IPS DF 6.9 (cell line): ENCODE results near the gene ASB16.
"Not testable (repeated sequence)": the region's sequence is repeated elsewhere in the genome, so short reads cannot be mapped to it uniquely, and the experiment has no call there.

Experiments used
- DNase-seq: peaks from one replicate; pipeline ENCODE4 v3.0.0-alpha.2; 2013; ENCODE audit warnings: low read depth, low spot score
- H3K27ac ChIP-seq: one replicate; pipeline ENCODE4 v1.5.1; 2013; ENCODE audit warnings: low read length, control low read depth
- H3K27me3 ChIP-seq: 2 replicates; pipeline ENCODE4 v1.6.1; 2013; ENCODE audit warnings: mild to moderate bottlenecking, low read length; ENCODE audit not compliant: control insufficient read depth, insufficient read depth
- H3K36me3 ChIP-seq: 2 replicates; pipeline ENCODE4 v1.6.1; 2013; ENCODE audit warnings: low read length; ENCODE audit not compliant: control insufficient read depth, insufficient read depth
- H3K4me1 ChIP-seq: 2 replicates; pipeline ENCODE4 v1.6.1; 2013; ENCODE audit warnings: low read length; ENCODE audit not compliant: control insufficient read depth, insufficient read depth
- H3K4me3 ChIP-seq: 2 replicates; pipeline ENCODE4 v1.5.1; 2013; ENCODE audit warnings: mild to moderate bottlenecking, low read length
- H3K9me3 ChIP-seq: 2 replicates; pipeline ENCODE4 v1.6.1; 2013; ENCODE audit warnings: low read length, inconsistent platforms; ENCODE audit not compliant: control insufficient read depth, insufficient read depth
- WGBS: extraction: QIAGEN DNeasy Blood & Tissue Kit; methylation state at CpG from one replicate; pipeline ENCODE4 v1.1.7; 2013; ENCODE audit warnings: mixed read lengths, missing lambda C conversion rate; ENCODE audit not compliant: insufficient read length, insufficient coverage; 5-methylcytosine and 5-hydroxymethylcytosine counted together

Gene ASB16, protein sequence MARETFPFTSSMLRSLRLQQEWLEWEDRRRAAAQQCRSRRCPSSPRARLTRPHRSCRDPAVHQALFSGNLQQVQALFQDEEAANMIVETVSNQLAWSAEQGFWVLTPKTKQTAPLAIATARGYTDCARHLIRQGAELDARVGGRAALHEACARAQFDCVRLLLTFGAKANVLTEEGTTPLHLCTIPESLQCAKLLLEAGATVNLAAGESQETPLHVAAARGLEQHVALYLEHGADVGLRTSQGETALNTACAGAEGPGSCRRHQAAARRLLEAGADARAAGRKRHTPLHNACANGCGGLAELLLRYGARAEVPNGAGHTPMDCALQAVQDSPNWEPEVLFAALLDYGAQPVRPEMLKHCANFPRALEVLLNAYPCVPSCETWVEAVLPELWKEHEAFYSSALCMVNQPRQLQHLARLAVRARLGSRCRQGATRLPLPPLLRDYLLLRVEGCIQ

DNA sequence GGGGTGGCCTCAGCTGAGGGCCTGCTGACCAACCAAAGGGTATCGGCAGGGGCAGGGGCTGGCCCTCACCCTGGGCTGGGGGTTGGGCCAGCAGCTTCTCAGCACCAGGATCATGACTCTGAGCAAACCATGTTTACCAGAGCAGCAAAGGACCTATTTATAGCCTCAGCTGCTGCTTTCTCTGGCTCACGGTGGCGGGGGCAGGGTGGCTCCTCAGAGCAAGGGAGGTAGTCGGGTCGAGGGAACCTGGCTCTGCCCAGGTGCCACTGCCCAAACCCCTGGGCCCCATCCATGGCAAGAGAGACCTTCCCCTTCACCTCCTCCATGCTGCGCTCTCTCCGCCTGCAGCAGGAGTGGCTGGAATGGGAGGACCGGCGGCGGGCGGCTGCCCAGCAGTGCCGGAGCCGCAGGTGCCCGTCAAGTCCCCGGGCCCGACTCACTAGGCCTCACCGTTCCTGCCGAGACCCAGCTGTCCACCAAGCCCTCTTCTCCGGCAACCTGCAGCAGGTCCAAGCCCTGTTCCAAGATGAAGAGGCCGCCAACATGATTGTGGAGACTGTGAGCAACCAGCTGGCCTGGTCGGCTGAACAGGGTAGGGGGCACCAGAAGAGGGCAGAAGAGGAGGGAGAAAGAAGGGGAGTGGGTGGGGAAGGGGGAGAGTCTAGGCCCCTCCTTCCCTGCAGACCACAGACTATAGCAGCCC is at the start of gene ASB16:
Gene ASB16 (plus strand): TSS at position 206 of the 703 bp plus-strand sequence. CDS start 86 bp downstream, at position 292.
- no peaks in the 10 kb centered on the region for H3K27me3 ChIP-seq
- DNase-seq = no peak
- H3K36me3 ChIP-seq = no peaks in the 10 kb centered on the region
- H3K4me3 ChIP-seq = no peak within 1 kb of the TSS
- H3K4me1 ChIP-seq = peaks cover 8% of the 10 kb centered on the region
- H3K27ac ChIP-seq = no peak within 1 kb of the TSS
- no CpG with 5 or more reads among the region's 21 CpGs for WGBS
- no peaks in the 10 kb centered on the region for H3K9me3 ChIP-seq

DNA sequence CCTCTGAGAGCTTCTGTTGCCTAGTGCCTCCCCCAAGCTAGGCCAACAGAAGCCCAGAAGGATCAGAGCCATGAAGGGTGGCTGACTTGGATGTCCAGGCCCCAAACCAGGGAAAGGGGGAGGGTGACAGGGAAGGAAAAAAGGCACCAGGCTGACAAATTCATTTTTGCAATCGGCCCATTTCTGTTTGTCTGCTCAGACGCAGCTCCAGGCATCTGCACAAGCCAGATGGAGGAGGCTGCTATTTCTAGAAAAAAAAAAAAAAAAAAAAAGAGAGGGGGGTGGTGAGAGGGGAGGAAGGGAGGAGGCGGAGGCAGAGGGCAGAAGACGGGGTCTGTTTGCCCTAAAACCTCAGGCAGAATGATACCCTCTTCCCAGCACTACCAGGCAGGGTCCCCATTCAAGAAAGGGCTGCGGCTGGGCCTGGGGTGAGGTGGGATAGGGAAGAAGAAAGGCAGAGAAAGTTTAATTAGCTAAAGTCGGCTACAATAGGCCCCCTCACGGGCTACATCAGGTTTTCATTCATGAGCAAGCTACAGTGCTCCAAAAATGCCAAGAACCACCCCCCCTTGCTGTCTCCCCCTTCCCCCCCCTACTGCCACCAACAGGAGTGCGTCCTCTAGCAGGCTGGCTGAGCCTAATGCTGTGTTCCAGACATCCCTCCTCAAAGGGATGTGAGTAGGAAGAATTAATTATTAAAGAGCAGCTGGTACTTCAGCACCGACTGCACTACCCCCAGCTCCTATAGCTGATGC is 49.5 kb upstream of the ASB16 start:
- no peaks in the 10 kb centered on the region for H3K36me3 ChIP-seq
- no peaks in the 10 kb centered on the region for H3K9me3 ChIP-seq
- H3K27me3 ChIP-seq = no peaks in the 10 kb centered on the region
- H3K4me3 ChIP-seq = no peak overlapping the region
- H3K27ac ChIP-seq = no peak overlapping the region
- no peak for DNase-seq
- peaks cover 11% of the 10 kb centered on the region for H3K4me1 ChIP-seq
- no CpG with 5 or more reads among the region's 9 CpGs for WGBS

GRCh38 chr17:44121997-44122815 is 48.3 kb upstream of the ASB16 start:
- Histone ChIP-seq H3K27me3 (no peaks in the 10 kb centered on the region), H3K4me1 (peaks cover 11% of the 10 kb centered on the region), H3K36me3 (no peaks in the 10 kb centered on the region), H3K9me3 (no peaks in the 10 kb centered on the region), H3K4me3 (peak overlapping the region; percentile 76; the same call in 1 of the 2 replicates), H3K27ac (no peak overlapping the region)
- no peak for DNase-seq
- no CpG with 5 or more reads among the region's 1 CpG for WGBS

DNA sequence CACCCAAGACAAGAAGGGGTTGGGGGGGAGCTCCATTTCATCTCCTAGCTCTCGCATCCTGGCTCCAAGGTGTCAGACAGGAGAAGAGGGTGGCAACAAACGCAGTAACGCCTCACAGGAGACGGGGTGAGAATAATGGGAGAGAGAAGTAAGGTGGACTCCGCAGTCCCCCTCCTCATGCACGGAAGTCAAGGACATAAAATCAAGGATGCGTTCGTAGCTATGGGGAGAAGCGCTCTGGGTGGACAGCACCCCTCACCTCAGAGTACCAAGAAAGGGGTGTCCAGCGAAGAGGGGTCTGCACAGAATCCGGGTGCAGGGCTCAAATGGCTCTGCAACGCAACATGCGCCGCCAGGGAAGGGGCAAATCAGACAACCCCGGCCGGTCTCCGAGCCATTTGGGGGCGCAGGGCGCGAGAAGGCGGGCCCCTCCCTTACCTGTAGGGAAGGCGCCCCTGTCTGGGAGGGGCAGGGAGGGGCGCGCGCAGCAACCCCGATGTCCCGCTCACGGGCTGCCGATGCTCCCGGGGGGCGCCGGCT is 47.6 kb upstream of the ASB16 start:
- H3K27ac ChIP-seq = no peak overlapping the region
- H3K4me1 ChIP-seq = peaks cover 11% of the 10 kb centered on the region
- DNase-seq = no peak
- H3K27me3 ChIP-seq = no peaks in the 10 kb centered on the region
- no CpG with 5 or more reads among the region's 32 CpGs for WGBS
- no peaks in the 10 kb centered on the region for H3K36me3 ChIP-seq
- H3K9me3 ChIP-seq = no peaks in the 10 kb centered on the region
- H3K4me3 ChIP-seq = peak overlapping the region; percentile 76

GRCh38 chr17:44123356-44124117 is 47.0 kb upstream of the ASB16 start, which contains the start of gene HDAC5:
TSS of gene HDAC5 (minus strand) at chr17:44123641. CDS start at chr17:44117515, 6,126 bp downstream.
- no CpG with 5 or more reads among the region's 78 CpGs for WGBS
- H3K27ac ChIP-seq = no peak within 1 kb of the TSS
- peak; percentile 82 for DNase-seq
- peak within 1 kb of the TSS; percentile 81 for H3K4me3 ChIP-seq
- H3K9me3 ChIP-seq = no peaks in the 10 kb centered on the region
- H3K27me3 ChIP-seq = no peaks in the 10 kb centered on the region
- H3K4me1 ChIP-seq = peaks cover 11% of the 10 kb centered on the region
- H3K36me3 ChIP-seq = no peaks in the 10 kb centered on the region

DNA sequence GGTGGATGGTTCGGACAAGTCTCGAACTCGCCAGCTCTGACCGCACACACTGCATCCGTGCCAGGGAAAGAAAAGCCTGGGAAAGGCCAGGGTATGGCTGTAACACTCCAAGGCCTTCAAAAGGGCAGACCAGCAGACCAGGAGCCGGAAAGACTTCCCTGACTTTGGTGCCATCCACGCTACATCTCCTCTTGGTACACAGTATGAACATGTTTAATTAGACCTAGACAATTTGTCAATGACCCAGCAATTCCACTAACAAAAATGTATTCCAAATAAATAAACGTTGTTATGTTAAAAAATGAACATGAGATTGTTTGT is 46.4 kb upstream of the ASB16 start:
- no peaks in the 10 kb centered on the region for H3K9me3 ChIP-seq
- H3K36me3 ChIP-seq = no peaks in the 10 kb centered on the region
- DNase-seq = no peak
- peaks cover 11% of the 10 kb centered on the region for H3K4me1 ChIP-seq
- peak overlapping the region; percentile 81; the same call in 1 of the 2 replicates for H3K4me3 ChIP-seq
- no peaks in the 10 kb centered on the region for H3K27me3 ChIP-seq
- WGBS = no CpG with 5 or more reads among the region's 8 CpGs
- no peak overlapping the region for H3K27ac ChIP-seq

DNA sequence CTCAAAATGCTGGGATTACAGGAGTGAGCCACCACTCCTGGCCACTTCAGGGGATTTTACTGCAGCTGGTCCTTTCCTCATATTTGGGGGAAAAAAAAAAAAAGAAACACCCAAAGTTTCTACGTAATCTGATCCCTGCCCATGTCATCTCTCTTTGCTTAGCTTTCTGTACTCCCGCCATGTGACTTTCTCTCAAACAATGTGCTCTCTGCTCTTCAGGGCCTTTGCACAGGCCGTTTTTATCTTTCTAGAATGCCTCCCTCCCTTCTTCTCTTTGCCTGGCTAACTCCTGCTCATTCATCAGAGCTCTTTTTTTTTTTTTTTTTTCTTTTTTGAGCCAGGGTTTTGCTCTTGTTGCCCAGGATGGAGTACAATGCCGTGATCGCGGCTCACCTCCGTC is 42.1 kb upstream of the ASB16 start:
- DNase-seq = no peak
- Histone ChIP-seq H3K27me3 (no peaks in the 10 kb centered on the region), H3K4me1 (0 out of 2 replicates have a peak, but pooled peaks cover 2% of the 10 kb centered on the region), H3K36me3 (no peaks in the 10 kb centered on the region), H3K9me3 (no peaks in the 10 kb centered on the region), H3K4me3 (no peak overlapping the region), H3K27ac (no peak overlapping the region)
- WGBS = no CpG with 5 or more reads among the region's 7 CpGs

DNA sequence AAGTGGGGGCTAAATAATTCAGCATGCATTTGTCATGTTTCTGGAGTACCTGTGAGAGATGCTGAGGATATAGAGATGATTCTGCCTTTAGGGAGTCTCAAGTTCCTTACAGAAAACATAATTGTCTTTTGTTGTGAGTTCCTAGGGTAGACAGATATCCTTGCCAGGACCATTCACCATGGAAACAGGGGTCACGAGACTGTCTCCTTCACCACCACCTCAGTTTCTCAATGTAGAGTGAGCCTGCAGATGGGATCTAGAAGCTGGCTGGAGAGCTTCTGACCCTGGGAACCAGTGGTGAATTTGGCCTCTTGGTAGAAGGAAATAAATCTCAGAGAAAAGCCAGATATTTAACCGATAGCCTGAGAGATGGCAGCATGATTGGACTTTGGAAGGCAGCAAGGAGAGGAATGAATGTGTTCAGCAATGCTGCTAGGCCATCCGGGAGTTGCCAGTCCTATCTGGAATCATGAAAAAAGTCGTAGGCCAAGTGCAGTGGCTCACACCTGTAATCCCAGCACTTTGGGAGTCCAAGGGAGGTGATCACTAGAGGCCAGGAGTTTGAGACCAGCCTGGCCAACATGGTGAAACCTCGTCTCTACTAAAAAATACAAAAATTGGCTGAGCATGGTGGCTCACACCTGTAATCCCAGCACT is 39.7 kb upstream of the ASB16 start:
- Histone ChIP-seq H3K9me3 (no peaks in the 10 kb centered on the region), H3K27ac (no peak overlapping the region), H3K36me3 (no peaks in the 10 kb centered on the region), H3K4me1 (no peaks in the 10 kb centered on the region), H3K27me3 (no peaks in the 10 kb centered on the region), H3K4me3 (no peak overlapping the region)
- WGBS = no CpG with 5 or more reads among the region's 5 CpGs
- DNase-seq = no peak

- H3K4me3 ChIP-seq, H3K27me3 ChIP-seq, H3K4me1 ChIP-seq, DNase-seq, H3K36me3 ChIP-seq, H3K27ac ChIP-seq, H3K9me3 ChIP-seq: not testable (repeated sequence)
- WGBS = no CpG with 5 or more reads among the region's 12 CpGs
Observed at GRCh38 chr17:44131372-44131771, 39.1 kb upstream of the ASB16 start.
